Measurements from ENCODE around the gene BLID.

The BLID gene

DNA sequence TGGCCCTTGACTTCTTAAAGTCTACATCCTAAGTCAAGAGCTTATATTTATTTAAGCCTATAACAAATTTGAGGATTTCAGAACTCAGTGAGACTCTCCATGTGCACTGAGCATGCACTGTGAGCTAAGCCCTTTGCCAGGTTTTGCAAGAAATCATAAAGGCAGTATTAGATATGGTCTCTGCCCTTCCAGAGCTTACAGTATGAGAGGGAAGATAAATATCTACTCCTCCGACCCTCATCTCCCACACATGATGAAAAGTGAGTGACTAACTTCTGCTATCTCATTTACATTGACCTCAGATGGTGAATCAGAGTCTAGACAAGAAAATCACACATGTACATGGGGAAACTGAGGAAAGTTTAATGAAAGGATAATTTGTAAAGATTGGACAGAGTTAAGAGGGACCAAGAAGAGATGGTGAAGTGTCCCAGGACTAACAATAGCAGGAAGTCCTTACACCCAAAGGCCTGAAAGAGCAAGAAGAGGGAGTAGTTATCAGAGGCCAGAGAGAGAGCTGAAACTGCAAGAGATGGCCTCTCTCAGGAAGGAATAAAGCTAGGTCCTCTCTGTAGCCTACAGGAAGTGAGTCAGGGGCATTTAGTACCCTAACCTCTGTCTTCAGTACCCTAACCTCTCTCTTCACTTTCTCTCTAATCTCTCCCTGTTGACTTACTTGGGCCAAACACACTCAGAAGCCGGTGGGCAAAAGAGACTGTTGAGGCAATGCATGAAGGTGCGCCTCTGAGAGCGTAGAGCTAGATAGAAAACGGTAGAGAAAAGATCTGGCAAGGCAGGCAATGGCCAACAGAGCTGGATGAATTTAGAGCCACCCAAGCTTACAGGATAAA, 23.0 kb upstream of the BLID start:
- no peak for DNase-seq

DNA sequence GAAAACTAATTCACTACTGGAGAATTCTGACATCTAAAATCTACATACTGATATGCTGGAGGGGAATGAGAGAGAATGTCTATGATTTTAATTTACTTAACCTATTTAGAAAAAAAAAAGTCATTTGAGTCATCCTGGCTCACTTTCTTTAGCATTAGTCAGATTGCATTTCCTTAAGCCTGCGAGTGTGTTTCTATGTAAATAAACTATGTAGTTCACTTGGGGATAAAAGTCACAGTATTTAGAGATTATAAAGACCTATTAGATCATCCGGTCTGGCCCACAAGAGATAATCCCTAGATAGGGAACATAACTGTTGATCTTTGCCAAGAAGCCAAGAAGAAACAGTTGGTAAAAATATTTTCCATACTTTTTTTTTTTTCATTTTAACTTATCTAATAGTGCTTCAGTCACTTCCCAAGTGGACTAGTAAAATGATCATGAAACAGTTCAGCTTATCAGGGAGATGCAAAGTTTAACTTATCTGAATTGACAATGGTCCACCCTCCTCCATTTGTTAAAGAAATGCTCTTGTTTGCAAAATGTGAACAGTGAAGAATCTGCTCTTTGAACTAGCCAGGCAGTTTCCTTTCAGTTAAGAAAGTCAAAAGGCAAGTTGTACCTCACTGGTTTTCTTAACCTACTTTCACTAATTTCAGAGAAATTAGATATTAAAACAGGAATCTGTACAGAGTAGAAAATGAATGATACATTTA, 21.2 kb upstream of the BLID start:
- DNase-seq = no peak

DNA sequence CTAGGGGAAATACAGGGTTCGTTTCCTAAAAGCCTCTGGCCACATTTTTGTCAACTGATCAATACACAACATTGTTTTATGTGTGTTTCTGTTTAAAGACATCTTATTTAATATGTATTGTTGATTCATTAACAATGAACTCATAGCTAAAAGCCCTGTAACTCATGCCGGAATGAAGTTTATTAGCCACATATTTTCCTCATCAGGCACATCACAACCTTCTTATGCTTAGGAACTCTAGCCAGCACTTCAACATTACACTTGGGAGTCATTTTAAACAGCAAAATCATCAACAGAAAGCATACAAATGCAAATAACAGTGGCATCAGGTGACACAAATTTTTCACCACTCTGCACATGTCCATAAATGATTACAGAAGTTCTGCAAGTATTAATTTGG, 15.1 kb upstream of the BLID start:
- DNase-seq = no peak

DNA sequence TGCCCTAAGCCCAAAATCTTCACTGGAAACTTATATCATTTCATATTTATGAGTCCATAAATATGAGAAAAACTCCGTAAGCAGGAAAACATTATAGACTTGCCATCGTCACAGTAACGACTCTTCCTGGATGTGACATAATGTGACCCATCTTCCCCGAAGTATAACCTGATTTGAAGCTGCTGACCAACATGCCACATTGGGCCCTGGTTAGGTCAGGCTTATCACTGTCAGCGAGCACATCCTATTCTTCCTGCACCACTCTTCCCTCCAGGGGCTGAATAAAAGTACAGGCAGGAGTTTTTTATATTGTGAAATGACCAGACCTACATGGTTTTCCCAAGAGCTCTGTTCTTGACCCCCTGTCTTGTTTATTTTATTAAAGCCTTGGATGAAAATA, 12.1 kb upstream of the BLID start:
- no peak for DNase-seq

DNA sequence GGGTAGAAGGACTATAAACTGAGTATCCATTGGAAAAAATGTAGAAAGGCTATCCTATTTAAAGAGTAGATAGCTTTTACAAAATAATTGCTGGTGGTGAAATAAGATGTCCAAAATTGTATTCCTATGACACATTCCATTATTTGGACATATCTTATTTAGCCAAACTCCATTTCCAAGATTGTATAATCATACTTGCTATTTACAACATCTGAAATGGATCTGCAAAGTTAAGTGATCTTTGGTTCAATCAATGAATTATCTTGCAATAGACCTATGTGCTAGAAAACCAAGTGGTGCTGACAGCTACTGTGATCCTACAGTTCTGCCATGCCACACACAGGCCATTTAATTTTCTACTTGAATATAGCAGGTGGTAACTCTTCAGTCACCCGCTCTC, 11.0 kb upstream of the BLID start:
- DNase-seq = no peak

DNA sequence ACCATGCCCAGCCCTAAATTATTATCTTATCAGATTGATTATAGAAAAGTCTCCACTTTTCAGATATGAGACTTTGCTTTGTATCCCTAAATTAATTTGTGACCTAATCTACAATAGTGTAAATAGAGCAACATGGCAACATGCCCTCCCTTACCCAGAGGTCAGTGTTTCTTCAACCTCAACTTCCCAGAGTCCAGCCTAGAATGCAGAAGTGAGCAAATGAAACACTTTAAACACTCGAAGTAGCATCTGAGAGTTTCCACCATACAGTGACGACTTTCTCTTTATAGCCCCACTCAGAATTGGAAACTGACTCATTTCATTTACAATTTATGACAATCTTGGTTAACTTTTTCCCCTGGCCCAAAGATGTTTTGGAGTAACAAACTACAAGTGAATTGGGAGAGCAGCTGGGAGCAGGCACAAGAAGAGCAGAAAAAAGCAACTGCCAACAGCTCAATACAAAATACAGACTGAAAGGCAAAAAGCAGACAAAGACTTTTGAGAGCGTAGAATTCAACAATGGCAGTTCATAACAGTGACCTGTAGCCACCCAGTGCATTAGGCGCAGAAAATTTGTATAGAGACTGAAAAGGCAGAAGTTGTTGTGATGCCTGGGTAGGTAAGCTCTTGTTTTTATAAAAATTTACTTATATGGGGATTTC, 10.1 kb upstream of the BLID start:
- DNase-seq = no peak

DNA sequence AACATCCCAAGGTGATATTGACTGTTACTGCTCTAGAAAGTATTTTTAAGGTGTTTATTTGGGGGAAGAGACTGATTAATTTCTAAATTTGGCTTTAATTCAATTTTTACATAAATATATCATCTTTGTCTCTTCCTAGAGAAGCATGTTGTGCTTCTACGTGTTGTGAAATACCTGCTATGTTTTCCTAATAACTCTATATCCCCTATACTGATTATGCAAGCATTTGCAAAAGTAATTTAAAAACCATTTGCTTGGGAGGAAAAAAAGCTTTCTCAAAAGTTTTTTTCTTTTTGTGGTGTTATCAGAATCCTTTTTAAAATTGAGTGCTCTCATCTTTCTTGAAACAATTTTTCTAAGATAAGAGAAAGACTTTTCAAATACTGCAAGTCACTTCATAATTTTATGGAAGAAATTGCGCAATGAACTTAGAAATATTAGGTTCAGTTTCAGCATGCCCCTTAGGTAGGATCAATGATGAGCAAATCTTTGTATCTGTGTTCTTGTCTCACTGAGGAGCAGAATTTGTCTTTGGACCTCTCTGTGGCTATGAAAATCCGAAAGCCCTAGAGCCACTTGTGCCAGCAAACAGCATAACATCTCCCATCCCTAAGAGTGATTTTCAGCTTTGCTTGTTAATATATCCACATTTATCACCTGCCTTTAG, 7.4 kb upstream of the BLID start:
- no peak for DNase-seq

DNA sequence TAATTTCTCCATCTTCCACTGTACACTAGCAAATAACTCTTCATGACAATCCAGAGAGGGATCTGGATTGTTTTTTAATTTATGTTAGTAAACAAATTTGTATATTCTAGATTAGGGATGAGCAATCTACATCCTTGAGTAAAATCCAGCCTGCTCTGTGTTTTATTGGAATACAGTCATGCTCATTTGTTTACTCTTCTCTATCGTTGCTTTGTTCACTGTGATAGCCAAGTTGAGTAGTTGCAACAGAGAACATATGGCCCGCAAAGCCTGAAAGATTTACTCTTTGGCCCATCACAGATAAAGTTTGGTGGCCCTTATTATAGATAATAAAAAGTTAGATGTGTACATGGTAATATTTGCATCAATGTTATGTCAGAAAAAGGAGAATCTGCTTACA, 6.2 kb upstream of the BLID start:
- DNase-seq = no peak

DNA sequence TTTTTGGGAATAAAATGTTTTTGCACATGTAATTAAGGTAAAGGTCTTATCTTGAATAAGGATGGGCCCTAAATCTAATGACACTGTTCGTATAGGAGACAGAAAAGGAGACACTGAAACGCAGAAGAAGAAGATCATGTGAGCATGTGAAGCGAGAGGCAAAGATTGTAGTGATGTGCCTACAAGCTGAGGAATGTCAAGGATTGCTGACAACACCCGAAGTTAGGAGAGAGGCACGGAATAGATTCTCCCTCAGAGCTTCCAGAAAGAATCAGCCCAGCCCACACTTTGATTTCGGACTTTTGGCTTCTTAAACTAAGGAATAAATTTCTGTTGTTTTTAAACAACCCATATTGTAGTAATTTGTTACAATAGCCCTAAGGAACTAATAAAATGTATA, 4.1 kb upstream of the BLID start:
- DNase-seq = no peak

DNA sequence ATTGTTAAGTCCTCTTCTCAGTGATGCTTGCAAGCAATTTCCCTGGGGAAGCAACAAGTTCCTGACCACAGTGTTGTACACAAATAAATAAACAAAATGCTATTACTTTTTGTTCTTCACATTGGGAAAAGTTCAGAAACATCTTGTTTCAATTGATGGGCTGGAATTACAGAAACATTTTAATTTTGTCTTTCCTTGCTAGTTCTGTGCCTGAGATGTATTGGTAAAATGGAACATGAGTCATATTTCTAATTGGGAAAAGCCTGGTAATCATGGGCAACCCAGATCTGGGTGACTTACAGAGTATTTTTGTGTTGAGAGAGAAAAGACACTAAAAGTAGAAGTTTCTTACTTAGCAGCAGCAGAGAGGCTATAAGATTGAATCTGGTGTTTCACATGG, 576 bp upstream of the BLID start:
- DNase-seq = no peak

DNA sequence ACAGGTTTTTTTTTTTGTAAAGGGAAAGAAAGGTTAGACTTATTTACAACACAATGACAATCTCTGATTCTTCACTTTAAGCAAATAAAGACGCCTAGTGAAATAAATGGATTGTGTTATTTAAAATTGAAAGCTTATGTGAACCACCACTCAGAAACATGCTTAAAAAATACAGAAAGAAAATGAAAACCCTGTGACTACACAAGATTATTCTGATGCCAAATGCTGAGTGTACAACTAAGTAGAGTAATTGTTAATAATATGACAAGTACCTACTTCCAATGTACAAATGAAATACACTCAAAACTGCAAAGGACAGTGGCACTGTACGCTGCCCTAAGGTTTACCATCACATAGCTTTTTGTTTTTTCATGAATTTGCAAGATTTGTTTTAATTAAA, 1.0 kb downstream of the BLID start:
- no peak for DNase-seq

DNA sequence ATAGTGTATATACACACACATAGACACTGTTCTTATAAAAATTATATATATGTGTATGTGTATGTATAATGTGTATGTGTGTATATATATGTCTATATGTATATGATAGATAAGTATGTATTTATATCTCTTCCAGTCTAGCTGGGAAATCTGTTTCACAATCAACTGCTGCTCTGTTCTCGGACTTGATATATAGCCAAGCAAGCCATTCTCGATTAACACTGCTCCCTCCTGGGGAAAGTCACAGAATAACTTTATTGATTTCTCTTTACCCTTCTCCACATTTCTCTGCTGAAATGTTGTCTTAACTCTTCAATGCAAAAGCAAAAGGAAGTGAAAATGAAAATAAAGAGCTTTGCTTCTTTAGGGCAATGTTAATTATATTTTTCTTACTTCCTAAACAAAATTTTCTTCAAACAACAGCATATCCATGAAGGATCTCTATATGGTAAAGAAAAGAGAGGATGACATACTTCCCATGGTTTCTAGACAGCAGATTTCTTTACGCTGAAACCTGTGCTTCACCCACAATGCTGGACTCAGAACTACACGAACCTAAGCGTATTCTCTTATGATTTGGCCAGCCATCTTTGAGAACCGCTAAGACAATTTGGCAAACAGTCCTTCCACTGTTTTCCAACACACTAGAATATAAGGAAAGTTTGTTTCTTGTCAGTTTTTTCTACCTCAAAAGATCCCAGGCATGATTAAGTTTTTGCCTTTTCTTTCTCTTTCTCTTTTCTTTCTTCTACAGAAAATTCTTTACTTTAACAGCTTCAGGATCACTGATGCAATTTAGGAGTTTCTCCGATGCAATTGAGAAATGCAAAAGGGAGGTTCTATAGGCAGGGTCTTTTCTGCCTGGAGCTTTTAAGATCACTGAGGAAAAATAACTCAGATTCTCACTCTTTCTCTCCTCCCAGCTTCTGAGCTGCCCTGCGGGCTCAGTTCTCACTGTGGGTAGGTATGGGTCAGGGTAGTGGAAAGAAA, 1.9 kb downstream of the BLID start:
- no peak for DNase-seq

DNA sequence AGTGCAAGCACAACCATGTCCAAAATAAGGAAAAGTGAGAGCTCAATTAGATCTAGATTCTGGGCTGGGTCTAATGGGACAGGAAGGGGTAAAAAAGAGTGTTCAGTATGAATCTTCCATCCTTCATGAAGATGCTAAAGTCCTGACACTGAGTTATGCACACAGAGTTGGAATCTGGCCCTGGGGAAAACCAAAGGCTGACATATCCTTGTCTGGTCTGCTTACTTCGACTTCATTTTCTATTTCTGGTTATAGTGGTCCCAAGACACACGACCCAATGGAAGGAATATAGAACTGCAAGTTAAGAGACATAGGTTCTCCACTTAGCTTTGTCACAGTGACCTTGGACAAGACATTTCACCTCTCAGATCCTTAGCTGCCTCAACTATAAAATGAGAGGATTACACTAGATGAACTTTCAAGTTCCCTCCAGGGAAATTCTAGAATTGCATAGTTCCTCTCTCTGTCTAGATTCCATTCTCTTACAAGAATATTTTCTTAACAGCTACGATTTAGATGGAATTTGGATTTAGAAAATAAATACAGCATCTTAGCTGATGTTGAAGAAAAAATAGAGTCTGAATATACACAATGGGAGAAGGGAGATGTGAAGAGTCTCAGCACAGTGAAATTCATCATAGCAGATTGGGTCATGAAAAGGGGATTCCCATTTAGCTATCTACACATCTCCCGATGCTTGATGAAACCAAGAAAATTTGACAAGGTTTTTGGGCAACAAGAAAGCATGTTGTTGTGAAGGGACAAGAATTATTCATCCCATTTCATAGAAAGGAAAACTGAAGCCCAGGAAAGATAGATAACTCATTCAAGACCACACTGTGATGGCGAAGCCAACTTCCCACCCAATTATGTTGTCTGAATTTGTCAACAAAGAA, 3.3 kb downstream of the BLID start:
- no peak for DNase-seq

DNA sequence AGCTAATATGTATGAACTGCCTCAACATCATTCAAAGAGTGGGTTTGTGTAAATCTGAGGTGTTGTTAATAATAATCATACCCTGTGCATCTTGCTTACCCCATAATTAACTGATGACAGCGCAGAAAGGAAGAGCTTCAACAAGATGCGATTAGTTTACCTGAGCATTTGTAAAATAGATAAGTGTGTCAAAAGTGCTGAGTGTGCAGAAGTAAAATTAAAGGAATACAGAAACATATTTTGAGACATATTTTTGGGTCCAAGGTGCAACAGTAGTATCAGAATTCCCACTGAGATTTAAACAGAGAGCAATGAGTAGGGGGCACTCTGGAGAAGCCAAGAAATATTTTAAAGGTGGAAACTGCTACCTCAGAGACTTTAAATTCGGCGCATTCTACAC, 6.1 kb downstream of the BLID start:
- no peak for DNase-seq

DNA sequence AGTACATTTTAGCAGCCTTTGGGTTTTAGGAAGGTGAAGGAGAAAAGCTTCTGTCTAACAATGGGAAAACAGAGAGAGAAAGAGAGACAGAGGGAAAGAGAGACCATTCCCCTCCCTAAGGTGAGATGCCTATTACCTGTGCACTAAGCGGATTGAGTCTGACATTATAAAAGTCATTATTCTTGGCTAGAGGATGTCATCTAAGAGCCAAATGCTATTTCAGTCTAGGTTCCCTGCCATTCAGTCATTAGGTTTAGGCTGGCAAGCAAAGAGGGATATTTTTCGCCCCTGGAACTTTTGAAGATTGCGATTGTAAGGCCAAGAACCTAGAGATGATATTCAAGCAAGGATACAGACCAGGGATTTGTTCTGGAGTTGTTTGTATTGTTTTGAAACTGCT, 7.2 kb downstream of the BLID start:
- DNase-seq = no peak

DNA sequence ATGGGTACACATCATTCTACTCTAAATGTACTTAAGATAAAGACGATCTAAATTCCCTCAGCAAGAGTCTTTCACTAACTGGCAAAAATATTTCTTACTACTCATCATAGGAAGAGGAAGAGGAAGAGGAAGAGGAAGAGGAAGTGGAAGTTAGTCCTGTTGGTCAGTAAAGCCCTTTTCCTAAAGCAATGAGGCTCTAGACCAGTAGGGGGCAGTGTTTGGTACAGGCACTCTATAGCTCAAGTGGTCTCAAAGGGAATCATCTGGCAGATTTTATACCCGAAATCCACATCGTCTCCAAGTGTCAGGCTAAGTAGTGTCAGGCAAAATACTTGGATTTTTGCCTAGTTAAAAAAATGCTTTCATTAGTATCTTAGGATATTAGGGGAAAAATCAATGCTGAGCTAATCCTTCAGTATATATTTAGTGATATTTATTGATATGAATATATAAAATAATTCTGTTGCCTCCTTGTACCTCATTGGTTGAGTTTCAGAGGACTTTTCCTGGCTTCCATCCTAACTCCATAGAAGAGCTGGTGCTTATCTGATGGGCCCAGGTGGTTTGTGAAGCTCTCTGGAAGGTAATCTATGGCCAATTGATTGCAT, 7.7 kb downstream of the BLID start:
- DNase-seq = no peak

DNA sequence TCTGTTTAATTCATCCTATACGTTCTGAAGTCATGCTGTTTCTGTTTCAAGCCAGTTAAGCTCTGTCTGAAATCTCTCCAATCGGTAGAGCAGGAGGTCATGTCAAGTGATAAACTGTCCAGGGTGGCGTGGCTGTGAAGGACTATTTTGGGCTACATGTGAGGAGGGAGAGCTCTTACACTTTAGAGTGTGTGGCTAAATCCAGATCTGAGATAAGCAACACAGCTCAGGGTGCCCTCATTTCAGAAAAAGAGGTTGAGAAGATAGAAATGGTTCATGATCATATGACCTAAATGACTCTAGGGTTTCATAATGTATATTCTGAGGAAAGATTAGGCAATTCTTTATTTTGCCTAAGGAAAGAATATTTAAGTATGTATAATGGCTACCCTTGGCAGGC, 8.4 kb downstream of the BLID start:
- DNase-seq = no peak

DNA sequence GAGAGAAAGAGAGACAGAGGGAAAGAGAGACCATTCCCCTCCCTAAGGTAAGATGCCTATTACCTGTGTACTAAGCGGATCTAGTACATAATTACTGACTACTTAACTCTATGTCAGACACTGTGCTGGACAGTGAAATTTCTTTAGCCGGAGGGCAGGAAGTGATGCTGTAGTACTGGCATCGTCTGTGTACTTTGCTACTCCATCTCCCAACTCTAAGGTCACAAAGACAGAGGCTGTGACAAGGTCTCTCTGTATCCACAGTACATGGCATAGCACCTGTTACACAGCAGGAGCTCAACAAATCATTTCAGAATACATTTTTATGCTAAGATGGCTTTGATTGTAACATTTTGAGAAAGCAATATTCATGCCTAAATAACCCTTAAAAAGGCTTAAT, 9.0 kb downstream of the BLID start:
- no peak for DNase-seq

DNA sequence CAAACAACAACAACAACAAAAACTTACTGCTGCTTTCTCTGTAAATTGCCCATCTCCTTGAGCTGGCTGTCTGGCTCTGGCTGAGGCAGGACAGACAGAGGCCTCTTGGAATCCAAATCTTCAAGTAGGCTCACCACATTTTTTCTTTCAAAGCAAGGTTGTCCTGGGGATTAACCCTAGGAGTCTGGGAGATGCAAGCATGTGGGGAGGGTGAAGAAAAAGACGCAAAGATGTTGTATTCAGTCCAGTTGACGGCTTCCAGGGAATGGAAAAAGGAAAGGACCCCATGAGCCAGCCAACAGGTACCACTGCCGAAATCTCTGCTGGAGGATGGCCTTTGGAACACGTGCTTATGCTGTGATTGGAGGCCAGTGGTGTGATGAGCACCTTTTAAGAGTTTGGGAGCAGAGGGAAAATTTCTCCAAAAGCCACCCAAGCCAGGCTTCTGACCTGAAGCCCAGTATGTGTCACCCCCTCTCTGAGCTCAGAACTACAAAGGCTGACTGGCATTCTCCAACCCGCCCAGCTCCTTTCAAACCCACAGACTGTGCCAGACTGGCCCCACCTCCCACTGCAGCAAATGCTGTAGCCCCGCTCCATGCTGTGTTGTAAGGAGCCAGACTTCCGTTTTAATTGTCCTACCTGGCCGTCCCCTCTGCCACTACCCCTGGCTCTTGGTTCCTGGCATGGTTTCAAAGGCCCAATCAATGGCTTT, 10.8 kb downstream of the BLID start:
- DNase-seq = no peak

DNA sequence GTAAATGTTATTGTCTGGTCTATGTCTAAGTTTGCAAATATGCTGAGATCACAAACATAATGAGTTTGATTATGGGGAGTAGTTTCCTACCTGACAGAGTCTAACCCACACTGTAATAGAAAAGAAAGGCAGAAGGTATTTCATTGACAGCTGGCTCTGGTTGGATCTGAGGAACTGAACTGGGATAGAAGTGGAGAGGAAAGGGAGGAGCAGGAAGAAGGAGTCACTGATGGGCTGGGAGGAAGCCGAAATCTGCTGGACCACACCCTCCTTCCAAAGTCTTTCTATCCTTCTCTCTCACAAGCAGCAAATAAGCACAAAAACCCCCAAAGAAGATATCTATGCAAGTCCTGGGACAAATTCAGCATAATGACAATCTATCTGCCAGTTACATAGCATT, 11.7 kb downstream of the BLID start:
- no peak for DNase-seq

Measured in activated gamma-delta T cell (primary cell).